OCI-LY7 (cell line): Measurements from ENCODE around the gene NELL1. TPM values are rescaled to one million over a fixed set of nuclear protein-coding genes. Genes with fewer than 3 reads are reported as not detected.

Source experiments
- BruUV-seq: library from RNA; stranded (reverse); fragments of 400-500 nt; replicated peaks from 2 replicates; lab custom pipeline; 2021; lab: Mats Ljungman, UMichigan
- CTCF ChIA-PET: fragments of 300-600 bp; sonication (Branson Sonifier 250); formaldehyde crosslinking; loops from one replicate; lab custom pipeline; 2022; ENCODE audit warnings: antibody characterized with exemption; ENCODE audit not compliant: unreplicated experiment; lab: Charles Lee
- POLR2A ChIA-PET: fragments of 300-600 bp; sonication (Branson Sonifier 250); formaldehyde crosslinking; loops from one replicate; lab custom pipeline; 2022; ENCODE audit warnings: antibody characterized with exemption; lab: Charles Lee
- DNase-seq: peaks from one replicate; pipeline ENCODE4 v3.0.0-alpha.2; 2015; ENCODE audit warnings: low spot score
- H2AFZ ChIP-seq: fragments of 200-600 bp; sonication (generic), shearing (Covaris generic); 2 replicates; pipeline ENCODE4 v1.6.1; 2014; ENCODE audit warnings: mild to moderate bottlenecking, antibody characterized with exemption, low read length, moderate library complexity
- H3K27ac ChIP-seq: fragments of 200-600 bp; sonication (generic); 2 replicates; pipeline ENCODE4 v1.5.1; 2014; ENCODE audit warnings: mixed run types, low read depth, mild to moderate bottlenecking, moderate library complexity, low read length, inconsistent platforms; ENCODE audit not compliant: poor library complexity, severe bottlenecking
- H3K36me3 ChIP-seq: fragments of 200-600 bp; sonication (generic); 2 replicates; pipeline ENCODE4 v1.6.1; 2014; ENCODE audit warnings: mild to moderate bottlenecking, antibody characterized with exemption, low read length, moderate library complexity, mixed read lengths; ENCODE audit not compliant: insufficient read depth
- H3K4me1 ChIP-seq: fragments of 200-600 bp; sonication (generic); 2 replicates; pipeline ENCODE4 v1.5.1; 2014; ENCODE audit warnings: mild to moderate bottlenecking, low read length; ENCODE audit not compliant: insufficient read depth, poor library complexity, severe bottlenecking
- H3K4me2 ChIP-seq: fragments of 200-600 bp; sonication (generic); 2 replicates; pipeline ENCODE4 v1.6.1; 2014; ENCODE audit warnings: mild to moderate bottlenecking, low read length
- H3K4me3 ChIP-seq: fragments of 200-600 bp; sonication (generic); 2 replicates; pipeline ENCODE4 v1.5.1; 2014; ENCODE audit warnings: mild to moderate bottlenecking, low read depth, low read length; ENCODE audit not compliant: poor library complexity, severe bottlenecking
- H3K79me2 ChIP-seq: fragments of 200-600 bp; sonication (generic); 2 replicates; pipeline ENCODE4 v1.6.1; 2016; ENCODE audit warnings: low read depth, mild to moderate bottlenecking, low read length, moderate library complexity, mixed read lengths; ENCODE audit not compliant: insufficient read depth
- H3K9me2 ChIP-seq: fragments of 200-600 bp; sonication (generic); 2 replicates; pipeline ENCODE4 v1.6.1; 2016; ENCODE audit warnings: mild to moderate bottlenecking, low read length, mixed read lengths; ENCODE audit not compliant: insufficient read depth
- H3K9me3 ChIP-seq: fragments of 200-600 bp; sonication (generic); 2 replicates; pipeline ENCODE4 v1.6.1; 2014; ENCODE audit warnings: mild to moderate bottlenecking, mixed run types, low read length, mixed read lengths
- H4K20me1 ChIP-seq: fragments of 200-600 bp; sonication (generic); 2 replicates; pipeline ENCODE4 v1.6.1; 2014; ENCODE audit warnings: mild to moderate bottlenecking, antibody characterized with exemption, low read length, moderate library complexity, mixed read lengths; ENCODE audit not compliant: insufficient read depth
- CTCF ChIP-seq: fragments of 200-600 bp; sonication (generic); conservative IDR thresholded peaks from 2 replicates; pipeline ENCODE4 v1.5.1; 2014; ENCODE audit warnings: mild to moderate bottlenecking, antibody characterized with exemption, low read length, moderate library complexity, mixed read lengths
- EZH2phosphoT487 ChIP-seq: fragments of 200-600 bp; sonication (generic); IDR thresholded peaks from 2 replicates; pipeline ENCODE4 v1.6.1; 2018; ENCODE audit warnings: low read depth, borderline replicate concordance, mild to moderate bottlenecking, mixed run types, antibody characterized with exemption, low read length, moderate library complexity, mixed read lengths
- intact Hi-C: fragments of 100-400 bp; cut with micrococcal nuclease; formaldehyde crosslinking; loops from one replicate; pipeline ENCODE4 v1.10.0; 2022; ENCODE audit not compliant: unreplicated experiment
- total RNA-seq, 2 experiments: library from RNA; depleted of rRNA in 1 of 2; stranded (reverse); fragments of >200 nt in 1 of 2; shearing (Covaris generic) in 1 of 2; gene quantifications; 2 replicates each; pipeline ENCODE4 v1.2.3, GENCODE V29; 2014 to 2022

NELL1 gene
- total RNA-seq, 2 experiments from 2014 or later = not detected

GRCh38 chr11:21554284-21554683, 884.9 kb downstream of the NELL1 start:
- CTCF ChIA-PET = no interaction called here
- Histone ChIP-seq H3K4me1 (no peaks in the 10 kb centered on the region), H3K27ac (no peak overlapping the region), H3K4me2 (no peak overlapping the region), H3K9me2 (no peaks in the 10 kb centered on the region; the same call in none of the 2 replicates), H3K9me3 (no peaks in the 10 kb centered on the region), H3K4me3 (no peak overlapping the region), H2AFZ (no peak overlapping the region), H3K79me2 (no peaks in the 10 kb centered on the region), H3K36me3 (no peaks in the 10 kb centered on the region), H4K20me1 (no peaks in the 10 kb centered on the region)
- no peak for DNase-seq
- TF ChIP-seq EZH2phosphoT487 (no peak), CTCF (no peak)
- intact Hi-C loops = no loop called here
- no TSS peak for BruUV-seq
- POLR2A ChIA-PET = no interaction called here

GRCh38 chr11:21556926-21557325, 887.5 kb downstream of the NELL1 start:
- ChIA-PET POLR2A (interaction anchor here (1.6 kb wide), 1 partner anchor 9 kb away, joined by 6 read pairs; no protein-coding TSS in a partner anchor), CTCF (no interaction called here)
- Histone ChIP-seq H3K4me3 (no peak overlapping the region), H4K20me1 (no peaks in the 10 kb centered on the region), H3K36me3 (no peaks in the 10 kb centered on the region), H3K4me1 (no peaks in the 10 kb centered on the region), H3K27ac (no peak overlapping the region), H3K9me3 (no peaks in the 10 kb centered on the region), H3K79me2 (no peaks in the 10 kb centered on the region), H3K9me2 (no peaks in the 10 kb centered on the region; the same call in none of the 2 replicates), H2AFZ (no peak overlapping the region; the same call in 1 of the 2 replicates), H3K4me2 (peak overlapping the region; percentile 32; the same call in 1 of the 2 replicates)
- DNase-seq = no peak
- no peak for TF ChIP-seq EZH2phosphoT487
- TF ChIP-seq CTCF = no peak
- no TSS peak for BruUV-seq
- intact Hi-C loops = no loop called here

- Histone ChIP-seq H3K4me3 (no peak overlapping the region), H3K36me3 (no peaks in the 10 kb centered on the region), H4K20me1 (no peaks in the 10 kb centered on the region), H3K4me1 (peaks cover 19% of the 10 kb centered on the region), H3K4me2 (no peak overlapping the region), H3K27ac (no peak overlapping the region), H3K9me2 (no peaks in the 10 kb centered on the region; the same call in 1 of the 2 replicates), H3K79me2 (no peaks in the 10 kb centered on the region), H3K9me3 (no peaks in the 10 kb centered on the region), H2AFZ (no peak overlapping the region)
- DNase-seq = no peak
- ChIA-PET CTCF (no interaction called here), POLR2A (interaction anchor here (0.7 kb wide), 1 partner anchor 61 kb away, joined by 3 read pairs; no protein-coding TSS in a partner anchor)
- BruUV-seq = no TSS peak
- TF ChIP-seq EZH2phosphoT487 (no peak), CTCF (no peak)
- intact Hi-C loops = no loop called here
Observed at GRCh38 chr11:21560466-21560975, 891.1 kb downstream of the NELL1 start.
